Kidney (tissue), 14 donors: Measurements from ENCODE around the gene XRCC4. TPM values are rescaled to one million over a fixed set of nuclear protein-coding genes. Genes with fewer than 3 reads are reported as not detected.
"Not testable (repeated sequence)": the region's sequence is repeated elsewhere in the genome, so short reads cannot be mapped to it uniquely, and the experiment has no call there.

Experiments
- DNase-seq, 5 donors: peaks; one replicate each; pipeline ENCODE4 v3.0.0-alpha.2; 2013 to 2020
- FAIRE-seq: peaks from 2 replicates; lab custom pipeline; 2012; peaks lifted over from hg19 to GRCh38; lab: Jason Lieb, UNC
- H3K27ac ChIP-seq, 2 donors: one replicate each; pipeline ENCODE4 v1.7.0; 2013; ENCODE audit warnings: low read depth in 2 of 2, low read length in 2 of 2, inconsistent platforms in 1 of 2
- H3K27me3 ChIP-seq: one replicate; pipeline ENCODE4 v1.7.1; 2013; ENCODE audit warnings: low read length, inconsistent platforms; ENCODE audit not compliant: control insufficient read depth, insufficient read depth
- H3K36me3 ChIP-seq, 3 donors: one replicate each; pipeline versions ENCODE4 v1.7.0 to v1.7.1; 2013; ENCODE audit warnings: low read length in 3 of 3, control low read depth in 1 of 3, inconsistent platforms in 1 of 3; ENCODE audit not compliant: insufficient read depth in 3 of 3, control insufficient read depth in 2 of 3
- H3K4me1 ChIP-seq, 3 donors: one replicate each; pipeline versions ENCODE4 v1.7.0 to v1.7.1; 2013; ENCODE audit warnings: low read length in 3 of 3, inconsistent platforms in 1 of 3, low read depth in 1 of 3; ENCODE audit not compliant: control insufficient read depth in 2 of 3, insufficient read depth in 2 of 3
- H3K4me3 ChIP-seq, 3 donors: one replicate each; pipeline versions ENCODE4 v1.7.0 to v1.8.1; 2013; ENCODE audit warnings: low read length in 3 of 3, control low read depth in 1 of 3, inconsistent platforms in 1 of 3
- H3K9ac ChIP-seq, 3 donors: one replicate each; pipeline versions ENCODE4 v1.7.0 to v1.7.1; 2013; ENCODE audit warnings: low read length in 3 of 3, control low read depth in 1 of 3, inconsistent platforms in 1 of 3
- H3K9me3 ChIP-seq, 3 donors: one replicate each; pipeline versions ENCODE4 v1.7.0 to v1.7.1; 2013; ENCODE audit warnings: low read length in 3 of 3, control low read depth in 1 of 3, inconsistent platforms in 1 of 3; ENCODE audit not compliant: control insufficient read depth in 2 of 3, insufficient read depth in 1 of 3
- intact Hi-C: fragments of 100-400 bp; cut with DNase I; formaldehyde crosslinking; loops from one replicate; pipeline ENCODE4 v1.11.1; 2022
- polyA plus RNA-seq: library from polyadenylated mRNA; stranded (reverse); fragments of 350-450 nt; fragmentation: Illumina TruSeq; extraction: RNeasy Lipid Tissue Mini Kit (QIAGEN cat#74804); gene quantifications from one replicate; pipeline ENCODE4 v1.2.3, GENCODE V29; 2014; ENCODE audit warnings: low read depth, low replicate concordance; ENCODE audit not compliant: insufficient read depth
- total RNA-seq: library from RNA; stranded (reverse); fragmentation: NEBNext Ultra II Directional; extraction: Animal tissue kit (Norgen Biotek cat#: 25700); gene quantifications from one replicate; pipeline ENCODE4 v1.2.1, GENCODE V29; 2021
- TF ChIP-seq, protein P1 (sequence below): IDR thresholded peaks from 3 replicates; pipeline ENCODE4 v1.5.1; 2012; ENCODE audit warnings: mild to moderate bottlenecking, moderate library complexity, borderline replicate concordance; ENCODE audit not compliant: insufficient read depth; ENCODE audit errors: extremely low read depth
- donor health status: control.
- donor health status: control.
- donor health status: control.
- donor health status: control.
- donor health status: control.
- donor health status: DM: yes; HTN: yes; CAD: no.
- donor health status: Normal renal cell carcinoma (clear cell type).

The XRCC4 gene
- total and polyA plus RNA-seq, 2 donors from 2014 or later = 8.5 to 9.4 TPM

DNA sequence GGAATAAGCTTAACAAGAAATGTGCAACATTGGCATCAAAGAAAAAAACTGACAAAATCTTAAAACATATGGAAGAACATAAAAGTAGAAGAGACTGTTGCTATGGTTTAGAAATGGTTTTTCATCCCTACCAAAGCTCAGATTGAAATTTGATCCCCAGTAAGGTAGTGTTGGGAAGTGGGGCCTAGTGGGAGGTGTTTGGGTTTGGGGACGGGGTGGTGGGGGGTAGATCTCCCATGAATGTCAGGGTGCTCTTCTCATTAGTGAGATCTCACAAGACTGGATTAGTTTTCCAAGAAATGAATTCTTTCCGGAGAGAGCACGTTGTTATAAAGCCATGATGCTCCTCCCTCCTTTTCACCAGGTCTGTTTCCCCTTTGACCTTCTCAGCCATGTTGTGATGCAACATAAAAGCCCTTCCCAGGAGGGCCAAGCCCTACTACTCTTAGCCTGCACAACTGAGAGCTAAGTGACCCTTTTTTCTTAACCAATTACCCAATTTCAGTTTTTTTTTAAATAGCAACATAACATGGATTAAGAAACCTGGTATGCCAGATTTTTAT, 10.7 kb upstream of the XRCC4 start:
- Histone ChIP-seq H3K9ac (no peak overlapping the region), H3K4me1 (peaks cover 0 to 4% (median 0%) of the 10 kb centered on the region in 3 donors), H3K4me3 (no peak overlapping the region), H3K27ac (no peak overlapping the region), H3K27me3 (no peaks in the 10 kb centered on the region), H3K36me3 (peaks cover 0 to 5% (median 2%) of the 10 kb centered on the region in 3 donors), H3K9me3 (no peaks in the 10 kb centered on the region)
- FAIRE-seq (no peak), DNase-seq (no peak)
- intact Hi-C loops = no loop called here
- TF ChIP-seq, protein P1, sequence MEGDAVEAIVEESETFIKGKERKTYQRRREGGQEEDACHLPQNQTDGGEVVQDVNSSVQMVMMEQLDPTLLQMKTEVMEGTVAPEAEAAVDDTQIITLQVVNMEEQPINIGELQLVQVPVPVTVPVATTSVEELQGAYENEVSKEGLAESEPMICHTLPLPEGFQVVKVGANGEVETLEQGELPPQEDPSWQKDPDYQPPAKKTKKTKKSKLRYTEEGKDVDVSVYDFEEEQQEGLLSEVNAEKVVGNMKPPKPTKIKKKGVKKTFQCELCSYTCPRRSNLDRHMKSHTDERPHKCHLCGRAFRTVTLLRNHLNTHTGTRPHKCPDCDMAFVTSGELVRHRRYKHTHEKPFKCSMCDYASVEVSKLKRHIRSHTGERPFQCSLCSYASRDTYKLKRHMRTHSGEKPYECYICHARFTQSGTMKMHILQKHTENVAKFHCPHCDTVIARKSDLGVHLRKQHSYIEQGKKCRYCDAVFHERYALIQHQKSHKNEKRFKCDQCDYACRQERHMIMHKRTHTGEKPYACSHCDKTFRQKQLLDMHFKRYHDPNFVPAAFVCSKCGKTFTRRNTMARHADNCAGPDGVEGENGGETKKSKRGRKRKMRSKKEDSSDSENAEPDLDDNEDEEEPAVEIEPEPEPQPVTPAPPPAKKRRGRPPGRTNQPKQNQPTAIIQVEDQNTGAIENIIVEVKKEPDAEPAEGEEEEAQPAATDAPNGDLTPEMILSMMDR = no peak

GRCh38 chr5:83067377-83067776, 10.0 kb upstream of the XRCC4 start:
- H3K36me3 ChIP-seq, H3K27ac ChIP-seq, H3K9me3 ChIP-seq, H3K27me3 ChIP-seq, H3K4me1 ChIP-seq, DNase-seq, H3K4me3 ChIP-seq, H3K9ac ChIP-seq, intact Hi-C loops, FAIRE-seq: not testable (repeated sequence)

- DNase-seq (peak in 1 of 5 donors; percentile 19), FAIRE-seq (no peak)
- peaks cover 0 to 4% (median 0%) of the 10 kb centered on the region in 3 donors for H3K4me1 ChIP-seq
- H3K27me3 ChIP-seq = no peaks in the 10 kb centered on the region
- H3K27ac ChIP-seq = no peak overlapping the region
- H3K36me3 ChIP-seq = peaks cover 0 to 2% (median 2%) of the 10 kb centered on the region in 3 donors
- no peak overlapping the region for H3K9ac ChIP-seq
- no peak overlapping the region for H3K4me3 ChIP-seq
- intact Hi-C loops = no loop called here
- TF ChIP-seq, protein P1 = no peak
- no peaks in the 10 kb centered on the region for H3K9me3 ChIP-seq
Observed at GRCh38 chr5:83069096-83069799, 8.1 kb upstream of the XRCC4 start.

- peaks cover 3 to 4% (median 4%) of the 10 kb centered on the region in 3 donors for H3K4me1 ChIP-seq
- TF ChIP-seq, protein P1 = no peak
- no peaks in the 10 kb centered on the region for H3K9me3 ChIP-seq
- H3K27ac ChIP-seq = no peak overlapping the region
- intact Hi-C loops = no loop called here
- FAIRE-seq (no peak), DNase-seq (no peak)
- H3K9ac ChIP-seq = no peak overlapping the region
- H3K4me3 ChIP-seq = no peak overlapping the region
- no peaks in the 10 kb centered on the region for H3K36me3 ChIP-seq
- no peaks in the 10 kb centered on the region for H3K27me3 ChIP-seq
Observed at GRCh38 chr5:83071286-83072051, 5.9 kb upstream of the XRCC4 start.
